Panc1 (cell line): ENCODE results near the gene RPS6KA1. TPM values are rescaled to one million over a fixed set of nuclear protein-coding genes. Genes with fewer than 3 reads are reported as not detected.

ENCODE experiments used
- ATAC-seq: fragments of 200-7000 bp; cut with Tn5 transposase; 2 replicates; pipeline ENCODE4 v1.9.1; 2020; ENCODE audit warnings: mild to moderate bottlenecking, moderate library complexity
- Bru-seq: library from RNA; stranded (reverse); fragments of 400-500 nt; gene quantifications from one replicate; lab custom pipeline; 2021; lab: Mats Ljungman, UMichigan
- BruChase-seq, 2 experiments: library from RNA; stranded (reverse); fragments of 400-500 nt; gene quantifications; one replicate each; lab custom pipeline; 2021; lab: Mats Ljungman, UMichigan
- BruUV-seq: library from RNA; stranded (reverse); fragments of 400-500 nt; replicated peaks from 2 replicates; lab custom pipeline; 2021; lab: Mats Ljungman, UMichigan
- CTCF ChIA-PET: fragments of 300-600 bp; sonication (Branson Sonifier 250); formaldehyde crosslinking; loops from one replicate; lab custom pipeline; 2022; ENCODE audit warnings: antibody characterized with exemption; lab: Charles Lee
- POLR2A ChIA-PET: fragments of 300-600 bp; sonication (Branson Sonifier 250); formaldehyde crosslinking; loops from one replicate; lab custom pipeline; 2022; ENCODE audit warnings: antibody characterized with exemption; lab: Charles Lee
- DNase-seq: peaks from one replicate; pipeline ENCODE4 v3.0.0-alpha.2; 2010; ENCODE audit warnings: low read depth, low spot score
- H3K27ac ChIP-seq: 2 replicates; pipeline ENCODE4 v1.5.1; 2011; ENCODE audit warnings: mild to moderate bottlenecking, low read length, inconsistent platforms
- H3K27me3 ChIP-seq: fragments of 200-500 bp; sonication (Bioruptor generic); 2 replicates; pipeline ENCODE4 v1.6.0; 2014; ENCODE audit warnings: low read length, inconsistent platforms; ENCODE audit not compliant: control insufficient read depth, insufficient read depth
- H3K36me3 ChIP-seq: fragments of 200-500 bp; sonication (Bioruptor generic); 2 replicates; pipeline ENCODE4 v1.5.1; 2014; ENCODE audit warnings: inconsistent platforms, mild to moderate bottlenecking, low read length, moderate library complexity; ENCODE audit not compliant: control insufficient read depth, insufficient read depth
- H3K4me1 ChIP-seq: 2 replicates; pipeline ENCODE4 v1.5.1; 2011; ENCODE audit warnings: inconsistent platforms, mild to moderate bottlenecking, low read length, moderate library complexity; ENCODE audit not compliant: control insufficient read depth, insufficient read depth
- H3K4me3 ChIP-seq, 2 experiments: 2 replicates each; pipeline ENCODE4 v1.5.1; 2011 to 2012; ENCODE audit warnings: low read depth in 2 of 2, low read length in 2 of 2, mild to moderate bottlenecking in 2 of 2, inconsistent platforms in 1 of 2, moderate library complexity in 1 of 2
- H3K9me3 ChIP-seq: fragments of 200-500 bp; sonication (Bioruptor generic); 2 replicates; pipeline ENCODE4 v1.5.1; 2014; ENCODE audit warnings: low read depth, mild to moderate bottlenecking, inconsistent platforms, low read length, moderate library complexity; ENCODE audit not compliant: control insufficient read depth, insufficient read depth
- POLR2AphosphoS5 ChIP-seq: IDR thresholded peaks from 2 replicates; pipeline ENCODE4 v1.6.1; 2012; ENCODE audit warnings: mild to moderate bottlenecking, low read depth, low read length, moderate library complexity
- SIN3A ChIP-seq: IDR thresholded peaks from 2 replicates; pipeline ENCODE4 v1.6.1; 2012; ENCODE audit warnings: low read depth, mild to moderate bottlenecking, low read length, moderate library complexity, borderline replicate concordance; ENCODE audit not compliant: insufficient read depth
- TCF7L2 ChIP-seq: IDR thresholded peaks from 2 replicates; pipeline ENCODE4 v1.6.1; 2011; ENCODE audit warnings: mild to moderate bottlenecking, low read depth, low read length, inconsistent platforms
- in situ Hi-C: cut with HindIII; loops from 2 replicates; pipeline ENCODE4 v1.10.0; 2016; ENCODE audit warnings: low sequenced_read_pairs, low pct_unique_long_range_greater_than_20kb
- intact Hi-C: fragments of 100-400 bp; cut with micrococcal nuclease; formaldehyde crosslinking; loops from one replicate; pipeline ENCODE4 v1.10.0; 2022; ENCODE audit not compliant: unreplicated experiment
- long read RNA-seq: library from polyadenylated mRNA; unstranded; transcript quantifications from one replicate; pipeline ENCODE4 v2.0.0, GENCODE V29; 2021; ENCODE audit not compliant: unreplicated experiment
- polyA plus RNA-seq: library from polyadenylated mRNA; unstranded; fragments of >200 nt; gene quantifications from one replicate; pipeline ENCODE4 v1.2.1, GENCODE V29; 2012; ENCODE audit warnings: missing spikeins; ENCODE audit not compliant: insufficient read length
- total RNA-seq: library from RNA; stranded (reverse); gene quantifications from one replicate; pipeline ENCODE4 v1.2.1, GENCODE V29; 2021; ENCODE audit not compliant: unreplicated experiment
- TF ChIP-seq, protein P1 (sequence below): fragments of 450-650 bp; IDR thresholded peaks from 2 replicates; pipeline ENCODE4 v1.5.1; 2017; ENCODE audit warnings: mild to moderate bottlenecking
- TF ChIP-seq, protein P2 (sequence below), 2 experiments: IDR thresholded peaks; 2 replicates each; pipeline ENCODE4 v1.6.1; 2011 to 2012; ENCODE audit warnings: low read depth in 2 of 2, control low read depth in 1 of 2, low read length in 1 of 2, mild to moderate bottlenecking in 1 of 2, moderate library complexity in 1 of 2; ENCODE audit not compliant: insufficient read depth in 1 of 2

The RPS6KA1 gene
- total RNA-seq (44.0 TPM), Bru-seq, nascent RNA (percentile 59 among the genes with signal in this experiment), BruChase-seq, experiment 1, labeled RNA remaining after a 2-hour chase (percentile 60 among the genes with signal in this experiment), BruChase-seq, experiment 2, labeled RNA remaining after a 6-hour chase (percentile 68 among the genes with signal in this experiment)
- polyA plus RNA-seq: 32.1 TPM
- long read RNA-seq, transcript RPS6KA1-204 (22 exons, 3,186 nt): major isoform, 94 of 129 reads
- long read RNA-seq, partial matches to known transcripts: 13 of 129 reads
- long read RNA-seq, other reads (novel, unspliced or antisense): 21 of 129 reads

DNA sequence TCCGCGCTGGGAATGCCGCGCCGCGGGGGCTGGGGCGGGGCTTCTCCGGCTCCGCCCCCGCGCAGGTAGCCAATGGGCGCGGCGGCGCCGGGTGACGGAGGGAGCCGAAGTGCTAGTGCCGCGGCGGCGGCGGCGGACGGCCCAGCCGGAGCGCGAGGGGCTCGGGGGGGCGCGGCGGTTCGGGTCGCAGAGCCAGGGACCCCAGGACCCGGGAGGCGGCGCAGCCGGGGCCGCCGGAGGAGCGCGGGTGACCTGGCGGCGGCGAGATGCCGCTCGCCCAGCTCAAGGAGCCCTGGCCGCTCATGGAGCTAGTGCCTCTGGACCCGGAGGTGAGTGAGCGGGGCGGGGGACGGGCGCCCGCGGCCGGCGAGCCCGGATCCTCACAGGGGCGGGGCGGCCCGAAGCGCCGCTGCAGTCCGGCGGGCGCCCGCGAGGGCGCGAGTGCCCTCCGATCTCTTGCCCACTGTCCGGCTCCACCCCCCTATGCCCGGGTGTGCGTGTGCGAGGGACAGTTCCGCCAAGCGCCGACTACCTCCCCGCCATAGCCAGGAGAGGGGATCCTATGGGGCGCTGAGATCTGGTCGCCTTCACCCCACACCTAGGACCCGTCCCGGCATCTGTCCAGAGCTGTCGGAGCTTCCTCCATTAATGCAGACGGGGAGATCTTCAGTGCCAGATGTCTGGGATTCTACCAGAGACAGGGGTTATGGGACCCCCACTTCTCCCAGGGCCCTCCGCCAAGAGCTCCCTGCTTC lies at the start of gene RPS6KA1:
RPS6KA1 (plus strand) TSS at position 107 of the 755 bp plus-strand sequence; CDS start at position 267, 160 bp downstream.
- CTCF ChIA-PET: no interaction called here
- Histone ChIP-seq H3K4me1 (peaks cover 24% of the 10 kb centered on the region), H3K27me3 (no peaks in the 10 kb centered on the region), H3K27ac (peak within 1 kb of the TSS; percentile 92), H3K36me3 (no peaks in the 10 kb centered on the region; the same call in 1 of the 2 replicates), H3K4me3 (peak within 1 kb of the TSS; percentile 79 to 90), H3K9me3 (no peaks in the 10 kb centered on the region)
- intact Hi-C loops: loop anchor here (10.0 kb wide), 1 partner anchor 55 kb away; the partner anchor contains the start of gene HMGN2
- TF ChIP-seq POLR2AphosphoS5 (peak; percentile 23; the same call in 1 of the 2 replicates), SIN3A (peak; percentile 75; the same call in 1 of the 2 replicates)
- TF ChIP-seq, protein P1, sequence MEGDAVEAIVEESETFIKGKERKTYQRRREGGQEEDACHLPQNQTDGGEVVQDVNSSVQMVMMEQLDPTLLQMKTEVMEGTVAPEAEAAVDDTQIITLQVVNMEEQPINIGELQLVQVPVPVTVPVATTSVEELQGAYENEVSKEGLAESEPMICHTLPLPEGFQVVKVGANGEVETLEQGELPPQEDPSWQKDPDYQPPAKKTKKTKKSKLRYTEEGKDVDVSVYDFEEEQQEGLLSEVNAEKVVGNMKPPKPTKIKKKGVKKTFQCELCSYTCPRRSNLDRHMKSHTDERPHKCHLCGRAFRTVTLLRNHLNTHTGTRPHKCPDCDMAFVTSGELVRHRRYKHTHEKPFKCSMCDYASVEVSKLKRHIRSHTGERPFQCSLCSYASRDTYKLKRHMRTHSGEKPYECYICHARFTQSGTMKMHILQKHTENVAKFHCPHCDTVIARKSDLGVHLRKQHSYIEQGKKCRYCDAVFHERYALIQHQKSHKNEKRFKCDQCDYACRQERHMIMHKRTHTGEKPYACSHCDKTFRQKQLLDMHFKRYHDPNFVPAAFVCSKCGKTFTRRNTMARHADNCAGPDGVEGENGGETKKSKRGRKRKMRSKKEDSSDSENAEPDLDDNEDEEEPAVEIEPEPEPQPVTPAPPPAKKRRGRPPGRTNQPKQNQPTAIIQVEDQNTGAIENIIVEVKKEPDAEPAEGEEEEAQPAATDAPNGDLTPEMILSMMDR: no peak
- ATAC-seq (peak; percentile 87), DNase-seq (no peak)
- no TSS peak for BruUV-seq
- POLR2A ChIA-PET: interaction anchor here (0.7 to 1.7 kb wide), 2 partner anchors 29 to 32 kb away, joined by 5 to 6 read pairs; no protein-coding TSS in a partner anchor
- in situ Hi-C loops: no loop called here

- in situ Hi-C loops: no loop called here
Observed at GRCh38 chr1:26482921-26483320, 46.6 kb upstream of the RPS6KA1 start.

More at GRCh38 chr1:26482921-26483320, 46.6 kb upstream of the RPS6KA1 start:
- no peaks in the 10 kb centered on the region for H3K4me1 ChIP-seq
- no peak overlapping the region for H3K4me3 ChIP-seq
- no peak overlapping the region for H3K27ac ChIP-seq
- H3K36me3 ChIP-seq: no peaks in the 10 kb centered on the region
- intact Hi-C loops: no loop called here
- ATAC-seq (0 out of 2 replicates have a peak, but pooled peaks have one; percentile 13), DNase-seq (no peak)
- ChIA-PET CTCF (no interaction called here), POLR2A (no interaction called here)
- TSS peak; percentile 41 for BruUV-seq
- H3K27me3 ChIP-seq: no peaks in the 10 kb centered on the region
- TF ChIP-seq, protein P2, sequence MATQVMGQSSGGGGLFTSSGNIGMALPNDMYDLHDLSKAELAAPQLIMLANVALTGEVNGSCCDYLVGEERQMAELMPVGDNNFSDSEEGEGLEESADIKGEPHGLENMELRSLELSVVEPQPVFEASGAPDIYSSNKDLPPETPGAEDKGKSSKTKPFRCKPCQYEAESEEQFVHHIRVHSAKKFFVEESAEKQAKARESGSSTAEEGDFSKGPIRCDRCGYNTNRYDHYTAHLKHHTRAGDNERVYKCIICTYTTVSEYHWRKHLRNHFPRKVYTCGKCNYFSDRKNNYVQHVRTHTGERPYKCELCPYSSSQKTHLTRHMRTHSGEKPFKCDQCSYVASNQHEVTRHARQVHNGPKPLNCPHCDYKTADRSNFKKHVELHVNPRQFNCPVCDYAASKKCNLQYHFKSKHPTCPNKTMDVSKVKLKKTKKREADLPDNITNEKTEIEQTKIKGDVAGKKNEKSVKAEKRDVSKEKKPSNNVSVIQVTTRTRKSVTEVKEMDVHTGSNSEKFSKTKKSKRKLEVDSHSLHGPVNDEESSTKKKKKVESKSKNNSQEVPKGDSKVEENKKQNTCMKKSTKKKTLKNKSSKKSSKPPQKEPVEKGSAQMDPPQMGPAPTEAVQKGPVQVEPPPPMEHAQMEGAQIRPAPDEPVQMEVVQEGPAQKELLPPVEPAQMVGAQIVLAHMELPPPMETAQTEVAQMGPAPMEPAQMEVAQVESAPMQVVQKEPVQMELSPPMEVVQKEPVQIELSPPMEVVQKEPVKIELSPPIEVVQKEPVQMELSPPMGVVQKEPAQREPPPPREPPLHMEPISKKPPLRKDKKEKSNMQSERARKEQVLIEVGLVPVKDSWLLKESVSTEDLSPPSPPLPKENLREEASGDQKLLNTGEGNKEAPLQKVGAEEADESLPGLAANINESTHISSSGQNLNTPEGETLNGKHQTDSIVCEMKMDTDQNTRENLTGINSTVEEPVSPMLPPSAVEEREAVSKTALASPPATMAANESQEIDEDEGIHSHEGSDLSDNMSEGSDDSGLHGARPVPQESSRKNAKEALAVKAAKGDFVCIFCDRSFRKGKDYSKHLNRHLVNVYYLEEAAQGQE (IDR thresholded peaks at IDR 0.05; ENCODE audit: insufficient read depth in 1 of 2, low read depth in 2 of 2, low read length in 1 of 2): no peak
- TF ChIP-seq SIN3A (no peak), POLR2AphosphoS5 (no peak), TCF7L2 (no peak)
- TF ChIP-seq, protein P1: no peak
- H3K9me3 ChIP-seq: no peaks in the 10 kb centered on the region
